IMR-90 (cell line): Measurements from ENCODE around the gene TRMT13.

Experiments used
- CEBPB ChIP-seq: IDR thresholded peaks from 2 replicates; pipeline ENCODE4 v1.6.1; 2012; ENCODE audit warnings: low read depth, low read length, improper control_type of control experiment
- CHD1 ChIP-seq: IDR thresholded peaks from 2 replicates; pipeline ENCODE4 v1.6.1; 2012; ENCODE audit warnings: low read depth, low read length, improper control_type of control experiment
- FOS ChIP-seq: fragments of 150-350 bp; IDR thresholded peaks from 2 replicates; pipeline ENCODE4 v1.6.1; 2016; ENCODE audit warnings: low read depth, low read length
- MAZ ChIP-seq: IDR thresholded peaks from 2 replicates; pipeline ENCODE4 v1.6.1; 2012; ENCODE audit warnings: low read depth, mild to moderate bottlenecking, low read length, improper control_type of control experiment, moderate library complexity, borderline replicate concordance
- MXI1 ChIP-seq: IDR thresholded peaks from 2 replicates; pipeline ENCODE4 v1.6.1; 2012; ENCODE audit warnings: low read depth, mild to moderate bottlenecking, low read length, moderate library complexity, borderline replicate concordance
- NFE2L2 ChIP-seq: fragments of 150-350 bp; IDR thresholded peaks from 2 replicates; pipeline ENCODE4 v1.6.1; 2016; ENCODE audit warnings: low read depth, mild to moderate bottlenecking, low read length
- POLR2A ChIP-seq: IDR thresholded peaks from 2 replicates; pipeline ENCODE4 v1.6.1; 2012; ENCODE audit warnings: mild to moderate bottlenecking, low read depth, low read length
- RAD21 ChIP-seq: IDR thresholded peaks from 2 replicates; pipeline ENCODE4 v1.6.1; 2012; ENCODE audit warnings: low read length, improper control_type of control experiment
- RFX5 ChIP-seq: IDR thresholded peaks from 2 replicates; pipeline ENCODE4 v1.8.0; 2012; ENCODE audit warnings: low read depth, mild to moderate bottlenecking, low read length, moderate library complexity
- SMC3 ChIP-seq: fragments of 150-350 bp; IDR thresholded peaks from 2 replicates; pipeline ENCODE4 v1.6.1; 2016; ENCODE audit warnings: low read depth, mild to moderate bottlenecking, antibody characterized with exemption, low read length, moderate library complexity
- TF ChIP-seq, protein P1 (sequence below): fragments of 150-350 bp; IDR thresholded peaks from 2 replicates; pipeline ENCODE4 v1.6.1; 2016; ENCODE audit warnings: low read depth, mild to moderate bottlenecking, low read length, moderate library complexity, borderline replicate concordance
- TF ChIP-seq, protein P2 (sequence below): conservative IDR thresholded peaks from 2 replicates; pipeline ENCODE4 v1.5.1; 2012; ENCODE audit warnings: mild to moderate bottlenecking, low read depth, low read length, improper control_type of control experiment
- TF ChIP-seq, protein P3 (sequence below): fragments of 150-350 bp; IDR thresholded peaks from 2 replicates; pipeline ENCODE4 v1.6.1; 2017; ENCODE audit warnings: mild to moderate bottlenecking, antibody characterized with exemption, low read length, low read depth

DNA sequence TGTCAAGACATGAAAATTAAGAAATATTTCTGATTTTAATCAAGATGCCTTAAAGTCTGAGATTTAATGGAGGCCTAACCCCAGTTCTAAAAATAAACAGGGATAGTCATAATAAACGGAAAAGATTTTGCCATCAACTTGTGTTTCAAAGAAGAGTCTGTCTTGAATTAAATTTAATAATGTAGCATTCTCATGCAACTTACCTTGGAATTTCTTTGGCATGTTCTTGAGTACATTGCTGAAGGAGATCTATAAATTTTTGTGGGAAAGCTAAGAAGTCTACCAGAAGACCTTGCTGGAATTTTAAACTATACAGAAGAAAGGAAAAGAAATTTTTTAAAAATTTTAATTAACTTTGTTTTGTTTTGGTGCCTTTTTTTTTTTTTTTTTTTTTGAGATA lies 10.8 kb upstream of the TRMT13 start:
- TF ChIP-seq, protein P1, sequence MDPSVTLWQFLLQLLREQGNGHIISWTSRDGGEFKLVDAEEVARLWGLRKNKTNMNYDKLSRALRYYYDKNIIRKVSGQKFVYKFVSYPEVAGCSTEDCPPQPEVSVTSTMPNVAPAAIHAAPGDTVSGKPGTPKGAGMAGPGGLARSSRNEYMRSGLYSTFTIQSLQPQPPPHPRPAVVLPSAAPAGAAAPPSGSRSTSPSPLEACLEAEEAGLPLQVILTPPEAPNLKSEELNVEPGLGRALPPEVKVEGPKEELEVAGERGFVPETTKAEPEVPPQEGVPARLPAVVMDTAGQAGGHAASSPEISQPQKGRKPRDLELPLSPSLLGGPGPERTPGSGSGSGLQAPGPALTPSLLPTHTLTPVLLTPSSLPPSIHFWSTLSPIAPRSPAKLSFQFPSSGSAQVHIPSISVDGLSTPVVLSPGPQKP, result no peak
- TF ChIP-seq, protein P2, sequence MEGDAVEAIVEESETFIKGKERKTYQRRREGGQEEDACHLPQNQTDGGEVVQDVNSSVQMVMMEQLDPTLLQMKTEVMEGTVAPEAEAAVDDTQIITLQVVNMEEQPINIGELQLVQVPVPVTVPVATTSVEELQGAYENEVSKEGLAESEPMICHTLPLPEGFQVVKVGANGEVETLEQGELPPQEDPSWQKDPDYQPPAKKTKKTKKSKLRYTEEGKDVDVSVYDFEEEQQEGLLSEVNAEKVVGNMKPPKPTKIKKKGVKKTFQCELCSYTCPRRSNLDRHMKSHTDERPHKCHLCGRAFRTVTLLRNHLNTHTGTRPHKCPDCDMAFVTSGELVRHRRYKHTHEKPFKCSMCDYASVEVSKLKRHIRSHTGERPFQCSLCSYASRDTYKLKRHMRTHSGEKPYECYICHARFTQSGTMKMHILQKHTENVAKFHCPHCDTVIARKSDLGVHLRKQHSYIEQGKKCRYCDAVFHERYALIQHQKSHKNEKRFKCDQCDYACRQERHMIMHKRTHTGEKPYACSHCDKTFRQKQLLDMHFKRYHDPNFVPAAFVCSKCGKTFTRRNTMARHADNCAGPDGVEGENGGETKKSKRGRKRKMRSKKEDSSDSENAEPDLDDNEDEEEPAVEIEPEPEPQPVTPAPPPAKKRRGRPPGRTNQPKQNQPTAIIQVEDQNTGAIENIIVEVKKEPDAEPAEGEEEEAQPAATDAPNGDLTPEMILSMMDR, result no peak
- TF ChIP-seq SMC3, result no peak
- TF ChIP-seq FOS, result no peak
- no peak for TF ChIP-seq RAD21
- TF ChIP-seq CEBPB, result no peak
- no peak for TF ChIP-seq POLR2A
- TF ChIP-seq, protein P3, sequence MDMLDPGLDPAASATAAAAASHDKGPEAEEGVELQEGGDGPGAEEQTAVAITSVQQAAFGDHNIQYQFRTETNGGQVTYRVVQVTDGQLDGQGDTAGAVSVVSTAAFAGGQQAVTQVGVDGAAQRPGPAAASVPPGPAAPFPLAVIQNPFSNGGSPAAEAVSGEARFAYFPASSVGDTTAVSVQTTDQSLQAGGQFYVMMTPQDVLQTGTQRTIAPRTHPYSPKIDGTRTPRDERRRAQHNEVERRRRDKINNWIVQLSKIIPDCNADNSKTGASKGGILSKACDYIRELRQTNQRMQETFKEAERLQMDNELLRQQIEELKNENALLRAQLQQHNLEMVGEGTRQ, result no peak
- no peak for TF ChIP-seq MAZ
- no peak for TF ChIP-seq MXI1
- TF ChIP-seq CHD1, result no peak
- no peak for TF ChIP-seq RFX5
- no peak for TF ChIP-seq NFE2L2
